HG02973 (cell line): ENCODE measurements around the gene CFAP92.
"Not testable (repeated sequence)": the region's sequence is repeated elsewhere in the genome, so short reads cannot be mapped to it uniquely, and the experiment has no call there.

Experiments
- ATAC-seq: cut with Tn5 transposase; IDR thresholded peaks from one replicate; pipeline ENCODE4 v1.9.1; 2021; ENCODE audit warnings: moderate library complexity; ENCODE audit not compliant: unreplicated experiment

Gene CFAP92

GRCh38 chr3:128906804-128907525 lies 86.9 kb downstream of the CFAP92 start:
- ATAC-seq, result no peak

GRCh38 chr3:128906031-128906803 lies 87.7 kb downstream of the CFAP92 start:
- ATAC-seq, result no peak

GRCh38 chr3:128903501-128903900 lies 90.4 kb downstream of the CFAP92 start:
- no peak for ATAC-seq

GRCh38 chr3:128902426-128902825 lies 91.5 kb downstream of the CFAP92 start:
- ATAC-seq, result no peak

- no peak for ATAC-seq
These were observed 97.8 kb downstream of the CFAP92 start for GRCh38 chr3:128895843-128896697.

GRCh38 chr3:128889139-128889894 lies 104.6 kb downstream of the CFAP92 start:
- ATAC-seq, result no peak

GRCh38 chr3:128884992-128885391 lies 108.9 kb downstream of the CFAP92 start:
- ATAC-seq, result no peak

- no peak for ATAC-seq
These were observed 111.2 kb downstream of the CFAP92 start for GRCh38 chr3:128882719-128883118.

- ATAC-seq, result no peak
These were observed 112.3 kb downstream of the CFAP92 start for GRCh38 chr3:128881576-128881975.

- not testable (repeated sequence) for ATAC-seq
These were observed 113.4 kb downstream of the CFAP92 start for GRCh38 chr3:128880455-128880854.

- ATAC-seq, result no peak
These were observed 113.9 kb downstream of the CFAP92 start for GRCh38 chr3:128879991-128880390.

GRCh38 chr3:128879125-128879969 lies 114.5 kb downstream of the CFAP92 start, which contains the start of gene ACAD9:
TSS of gene ACAD9 (plus strand) at chr3:128879620. CDS start at chr3:128879692, 72 bp downstream.
- peak; percentile 81 for ATAC-seq

- peak; percentile 5 for ATAC-seq
These were observed 115.2 kb downstream of the CFAP92 start for GRCh38 chr3:128878556-128879124.

GRCh38 chr3:128878011-128878457 lies 115.8 kb downstream of the CFAP92 start:
- no peak for ATAC-seq

- ATAC-seq, result no peak
These were observed 118.2 kb downstream of the CFAP92 start for GRCh38 chr3:128875556-128876120.

GRCh38 chr3:128874481-128875180 lies 119.2 kb downstream of the CFAP92 start:
- ATAC-seq, result no peak

- no peak for ATAC-seq
These were observed 120.4 kb downstream of the CFAP92 start for GRCh38 chr3:128873244-128874022.
